ENCODE results near the gene RBBP4.

DNA sequence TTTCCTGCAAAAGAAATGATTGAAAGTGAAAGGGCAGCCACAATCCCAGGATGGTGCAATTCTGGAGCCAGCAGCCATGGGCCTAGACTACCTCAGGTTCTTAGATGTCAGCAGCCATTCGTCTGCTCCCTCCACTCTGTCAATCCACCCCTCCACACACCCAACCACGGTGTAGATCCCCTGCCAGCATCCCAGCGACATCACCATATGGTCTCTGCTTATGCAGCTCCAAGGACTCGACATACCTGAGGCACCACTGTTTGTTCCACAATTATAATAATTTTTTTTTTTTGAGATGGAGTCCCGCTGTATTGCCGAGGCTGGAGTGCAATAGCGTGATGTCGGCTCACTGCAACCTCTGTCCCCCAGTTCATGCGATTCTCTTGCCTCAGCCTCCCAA lies 45.0 kb downstream of the RBBP4 start:
- no peak for TF ChIP-seq POLR2A (IDR thresholded peaks at IDR 0.05; ENCODE audit: low read depth, low read length)
- TF ChIP-seq POLR2AphosphoS5 (IDR thresholded peaks at IDR 0.05; ENCODE audit: low read depth, low read length), result no peak

All from GM12892 (cell line).